ENCODE measurements around the gene RAB31. TPM values are rescaled to one million over a fixed set of nuclear protein-coding genes. Genes with fewer than 3 reads are reported as not detected.

The RAB31 gene
- total and polyA plus RNA-seq, 2 of the 13 experiments (the other 11 are each of a cell fraction or from before 2014, with no cell fraction given), result 1.1 to 1.7 TPM

DNA sequence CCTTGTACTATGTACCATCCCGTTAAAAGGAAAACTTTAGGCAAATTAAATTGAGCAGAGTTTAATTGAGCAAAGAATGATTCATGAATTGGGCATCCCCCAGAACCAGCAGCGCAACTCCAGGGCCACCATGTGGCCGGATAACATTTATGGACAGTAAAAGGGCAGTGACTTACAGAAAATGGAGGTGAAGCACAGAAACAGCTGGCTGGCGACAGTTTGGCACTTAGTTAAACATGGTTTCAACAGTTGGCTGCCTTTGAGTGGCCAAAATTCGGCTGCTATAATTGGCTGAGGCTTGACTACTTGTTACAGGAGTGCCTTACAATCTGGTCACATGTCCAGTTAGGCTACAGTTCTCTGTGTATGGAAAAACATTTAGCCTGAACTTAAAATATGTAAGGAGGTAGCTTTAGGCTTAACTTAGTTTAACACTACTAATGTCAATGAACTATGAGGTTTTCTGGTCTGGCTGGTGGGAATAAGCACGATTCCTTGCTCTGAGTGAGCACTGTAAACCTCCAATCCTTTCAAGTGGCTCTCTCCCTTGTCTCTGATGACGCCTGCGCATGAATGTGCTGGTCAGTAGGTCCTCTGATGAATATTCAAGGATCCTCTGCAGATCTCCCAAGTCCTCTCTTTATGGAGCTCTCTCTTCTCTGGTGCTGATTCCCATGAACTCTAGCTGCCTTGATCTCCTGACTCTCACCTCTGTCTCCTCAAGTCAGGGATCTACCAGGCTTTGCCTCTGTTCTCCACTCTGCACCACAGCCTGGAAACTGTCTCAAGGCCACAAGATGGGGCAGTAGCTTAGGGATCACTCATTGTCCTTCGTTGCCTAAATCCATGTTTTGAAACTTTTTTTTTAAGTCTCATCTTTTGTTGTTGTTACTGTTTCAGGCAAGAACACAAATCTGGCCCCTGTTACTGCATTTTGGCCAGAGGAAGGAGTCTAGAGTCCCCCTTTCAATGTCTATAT is 24.4 kb upstream of the RAB31 start (continued):
- TF ChIP-seq RFX5 (IDR thresholded peaks at IDR 0.05; ENCODE audit: low read depth, low read length), result no peak
- no peak for TF ChIP-seq ZNF18 (CRISPR knock-in tag; IDR thresholded peaks at IDR 0.05; ENCODE audit: insufficient replicate concordance)
- TF ChIP-seq, protein P1, sequence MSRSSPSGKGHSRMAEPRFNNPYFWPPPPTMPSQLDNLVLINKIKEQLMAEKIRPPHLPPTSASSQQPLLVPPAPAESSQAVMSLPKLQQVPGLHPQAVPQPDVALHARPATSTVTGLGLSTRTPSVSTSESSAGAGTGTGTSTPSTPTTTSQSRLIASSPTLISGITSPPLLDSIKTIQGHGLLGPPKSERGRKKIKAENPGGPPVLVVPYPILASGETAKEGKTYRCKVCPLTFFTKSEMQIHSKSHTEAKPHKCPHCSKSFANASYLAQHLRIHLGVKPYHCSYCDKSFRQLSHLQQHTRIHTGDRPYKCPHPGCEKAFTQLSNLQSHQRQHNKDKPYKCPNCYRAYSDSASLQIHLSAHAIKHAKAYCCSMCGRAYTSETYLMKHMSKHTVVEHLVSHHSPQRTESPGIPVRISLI (CRISPR knock-in tag; IDR thresholded peaks at IDR 0.05; ENCODE audit: borderline replicate concordance), result peak; percentile 49; the same call in 1 of the 2 replicates
- TF ChIP-seq, protein P2, sequence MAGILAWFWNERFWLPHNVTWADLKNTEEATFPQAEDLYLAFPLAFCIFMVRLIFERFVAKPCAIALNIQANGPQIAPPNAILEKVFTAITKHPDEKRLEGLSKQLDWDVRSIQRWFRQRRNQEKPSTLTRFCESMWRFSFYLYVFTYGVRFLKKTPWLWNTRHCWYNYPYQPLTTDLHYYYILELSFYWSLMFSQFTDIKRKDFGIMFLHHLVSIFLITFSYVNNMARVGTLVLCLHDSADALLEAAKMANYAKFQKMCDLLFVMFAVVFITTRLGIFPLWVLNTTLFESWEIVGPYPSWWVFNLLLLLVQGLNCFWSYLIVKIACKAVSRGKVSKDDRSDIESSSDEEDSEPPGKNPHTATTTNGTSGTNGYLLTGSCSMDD (CRISPR knock-in tag; IDR thresholded peaks at IDR 0.05), result no peak
- peak; percentile 69 for TF ChIP-seq CTCF (CRISPR knock-in tag; IDR thresholded peaks at IDR 0.05)
- TF ChIP-seq ADNP (CRISPR knock-in tag; IDR thresholded peaks at IDR 0.05), result no peak
- no peak for TF ChIP-seq ZNF121 (CRISPR knock-in tag; IDR thresholded peaks at IDR 0.05)
- TF ChIP-seq, protein P3, sequence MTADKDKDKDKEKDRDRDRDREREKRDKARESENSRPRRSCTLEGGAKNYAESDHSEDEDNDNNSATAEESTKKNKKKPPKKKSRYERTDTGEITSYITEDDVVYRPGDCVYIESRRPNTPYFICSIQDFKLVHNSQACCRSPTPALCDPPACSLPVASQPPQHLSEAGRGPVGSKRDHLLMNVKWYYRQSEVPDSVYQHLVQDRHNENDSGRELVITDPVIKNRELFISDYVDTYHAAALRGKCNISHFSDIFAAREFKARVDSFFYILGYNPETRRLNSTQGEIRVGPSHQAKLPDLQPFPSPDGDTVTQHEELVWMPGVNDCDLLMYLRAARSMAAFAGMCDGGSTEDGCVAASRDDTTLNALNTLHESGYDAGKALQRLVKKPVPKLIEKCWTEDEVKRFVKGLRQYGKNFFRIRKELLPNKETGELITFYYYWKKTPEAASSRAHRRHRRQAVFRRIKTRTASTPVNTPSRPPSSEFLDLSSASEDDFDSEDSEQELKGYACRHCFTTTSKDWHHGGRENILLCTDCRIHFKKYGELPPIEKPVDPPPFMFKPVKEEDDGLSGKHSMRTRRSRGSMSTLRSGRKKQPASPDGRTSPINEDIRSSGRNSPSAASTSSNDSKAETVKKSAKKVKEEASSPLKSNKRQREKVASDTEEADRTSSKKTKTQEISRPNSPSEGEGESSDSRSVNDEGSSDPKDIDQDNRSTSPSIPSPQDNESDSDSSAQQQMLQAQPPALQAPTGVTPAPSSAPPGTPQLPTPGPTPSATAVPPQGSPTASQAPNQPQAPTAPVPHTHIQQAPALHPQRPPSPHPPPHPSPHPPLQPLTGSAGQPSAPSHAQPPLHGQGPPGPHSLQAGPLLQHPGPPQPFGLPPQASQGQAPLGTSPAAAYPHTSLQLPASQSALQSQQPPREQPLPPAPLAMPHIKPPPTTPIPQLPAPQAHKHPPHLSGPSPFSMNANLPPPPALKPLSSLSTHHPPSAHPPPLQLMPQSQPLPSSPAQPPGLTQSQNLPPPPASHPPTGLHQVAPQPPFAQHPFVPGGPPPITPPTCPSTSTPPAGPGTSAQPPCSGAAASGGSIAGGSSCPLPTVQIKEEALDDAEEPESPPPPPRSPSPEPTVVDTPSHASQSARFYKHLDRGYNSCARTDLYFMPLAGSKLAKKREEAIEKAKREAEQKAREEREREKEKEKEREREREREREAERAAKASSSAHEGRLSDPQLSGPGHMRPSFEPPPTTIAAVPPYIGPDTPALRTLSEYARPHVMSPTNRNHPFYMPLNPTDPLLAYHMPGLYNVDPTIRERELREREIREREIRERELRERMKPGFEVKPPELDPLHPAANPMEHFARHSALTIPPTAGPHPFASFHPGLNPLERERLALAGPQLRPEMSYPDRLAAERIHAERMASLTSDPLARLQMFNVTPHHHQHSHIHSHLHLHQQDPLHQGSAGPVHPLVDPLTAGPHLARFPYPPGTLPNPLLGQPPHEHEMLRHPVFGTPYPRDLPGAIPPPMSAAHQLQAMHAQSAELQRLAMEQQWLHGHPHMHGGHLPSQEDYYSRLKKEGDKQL (CRISPR knock-in tag; IDR thresholded peaks at IDR 0.05; ENCODE audit: low read depth), result no peak
- peak; percentile 61 for TF ChIP-seq STAG1 (CRISPR knock-in tag; IDR thresholded peaks at IDR 0.05)
- 0 out of 2 replicates have a peak, but pooled peaks have one; percentile 19 for TF ChIP-seq RAD21 (CRISPR knock-in tag; IDR thresholded peaks at IDR 0.05)
- TF ChIP-seq JUNB (CRISPR knock-in tag; IDR thresholded peaks at IDR 0.05; ENCODE audit: borderline replicate concordance), result no peak
- TF ChIP-seq FOSL2 (CRISPR knock-in tag; IDR thresholded peaks at IDR 0.05), result peak; percentile 41; the same call in 1 of the 2 replicates
